Stimulated activated naive CD4-positive, alpha-beta T cell treated with Interleukin-2 at 50 U/mL for 16 hours (primary cell): ENCODE data around the gene WBP1L.
"Not testable (repeated sequence)": the region's sequence is repeated elsewhere in the genome, so short reads cannot be mapped to it uniquely, and the experiment has no call there.

Source experiments
- DNase-seq: peaks from one replicate; lab custom pipeline; 2025; lab: John Stamatoyannopoulos, UW

Gene WBP1L

GRCh38 chr10:102723989-102724388 lies 19.8 kb upstream of the WBP1L start:
- no peak for DNase-seq

- DNase-seq, result no peak
These were observed 17.5 kb upstream of the WBP1L start for GRCh38 chr10:102726274-102726673.

- DNase-seq, result no peak
These were observed 16.5 kb upstream of the WBP1L start for GRCh38 chr10:102727037-102727818.

- DNase-seq, result no peak
These were observed 14.4 kb upstream of the WBP1L start for GRCh38 chr10:102729029-102730026.

GRCh38 chr10:102731222-102731800 lies 12.4 kb upstream of the WBP1L start:
- DNase-seq, result no peak

GRCh38 chr10:102732661-102733060 lies 11.1 kb upstream of the WBP1L start:
- no peak for DNase-seq

- no peak for DNase-seq
These were observed 8.6 kb upstream of the WBP1L start for GRCh38 chr10:102735065-102735562.

GRCh38 chr10:102738692-102739121 lies 5.0 kb upstream of the WBP1L start:
- DNase-seq, result no peak

GRCh38 chr10:102740229-102740628 lies 3.5 kb upstream of the WBP1L start:
- DNase-seq, result no peak

- no peak for DNase-seq
These were observed 2.0 kb upstream of the WBP1L start for GRCh38 chr10:102741726-102742237.

GRCh38 chr10:102742313-102742712 lies 1.4 kb upstream of the WBP1L start:
- DNase-seq, result not testable (repeated sequence)

GRCh38 chr10:102743078-102743587 lies 615 bp upstream of the WBP1L start:
- no peak for DNase-seq

GRCh38 chr10:102744374-102745051 lies 765 bp downstream of the WBP1L start:
- no peak for DNase-seq

GRCh38 chr10:102745157-102745556 lies 1.4 kb downstream of the WBP1L start:
- no peak for DNase-seq

GRCh38 chr10:102752266-102752930 lies 8.7 kb downstream of the WBP1L start:
- DNase-seq, result no peak

GRCh38 chr10:102752934-102753664 lies 9.4 kb downstream of the WBP1L start:
- no peak for DNase-seq

- no peak for DNase-seq
These were observed 10.0 kb downstream of the WBP1L start for GRCh38 chr10:102753718-102754117.

GRCh38 chr10:102757323-102757722 lies 13.6 kb downstream of the WBP1L start:
- DNase-seq, result no peak

- no peak for DNase-seq
These were observed 14.6 kb downstream of the WBP1L start for GRCh38 chr10:102758240-102758932.
